Breast epithelium (tissue), 4 donors: ENCODE results near the gene RALY. TPM values are rescaled to one million over a fixed set of nuclear protein-coding genes. Genes with fewer than 3 reads are reported as not detected.

Source experiments
- DNase-seq, 2 donors: peaks; one replicate each; pipeline ENCODE4 v3.0.0-alpha.2; 2019; ENCODE audit warnings: low spot score in 2 of 2
- H3K27ac ChIP-seq, 2 donors: fragments of 200-600 bp; sonication (generic) in 1 of 2; one replicate each; pipeline ENCODE4 v1.5.1; 2016 to 2019; ENCODE audit warnings: mild to moderate bottlenecking in 1 of 2
- H3K27me3 ChIP-seq, 2 donors: fragments of 200-600 bp; sonication (generic) in 1 of 2; one replicate each; pipeline versions ENCODE4 v1.5.1 to v1.6.0; 2017 to 2019; ENCODE audit warnings: control low read depth in 1 of 2, mild to moderate bottlenecking in 1 of 2
- H3K36me3 ChIP-seq: fragments of 200-600 bp; one replicate; pipeline ENCODE4 v1.5.1; 2019
- H3K4me1 ChIP-seq, 2 donors: fragments of 200-600 bp; sonication (generic); one replicate each; pipeline ENCODE4 v1.5.1; 2016 to 2019; ENCODE audit warnings: control low read depth in 1 of 2
- H3K4me3 ChIP-seq, 3 donors: fragments of 200-600 bp; sonication (generic); 1 replicate in 2 of 3; 2 replicates in 1 of 3; pipeline ENCODE4 v1.5.1; 2016 to 2019; ENCODE audit warnings: mild to moderate bottlenecking in 3 of 3, moderate library complexity in 2 of 3
- H3K9me3 ChIP-seq, 2 donors: fragments of 200-600 bp; sonication (generic) in 1 of 2; one replicate each; pipeline ENCODE4 v1.5.1; 2016 to 2019; ENCODE audit warnings: control low read depth in 1 of 2
- CTCF ChIP-seq, 3 donors: fragments of 450-650 bp; IDR thresholded peaks; one replicate each; pipeline ENCODE4 v1.5.1; 2016 to 2017; ENCODE audit warnings: antibody characterized with exemption in 3 of 3, mild to moderate bottlenecking in 3 of 3, moderate library complexity in 3 of 3
- POLR2A ChIP-seq: fragments of 450-650 bp; IDR thresholded peaks from one replicate; pipeline ENCODE4 v1.6.1; 2016; ENCODE audit warnings: antibody characterized with exemption, mild to moderate bottlenecking, moderate library complexity
- POLR2AphosphoS5 ChIP-seq, 3 donors: sonication (generic); formaldehyde crosslinking; IDR thresholded peaks; one replicate each; pipeline ENCODE4 v1.6.1; 2017; ENCODE audit warnings: antibody characterized with exemption in 3 of 3
- intact Hi-C: fragments of 100-400 bp; cut with DNase I; formaldehyde crosslinking; loops from one replicate; pipeline ENCODE4 v1.15.1; 2023; ENCODE audit warnings: low total_unique reads
- total RNA-seq, 3 donors: library from RNA; depleted of rRNA; stranded (reverse); fragments of >200 nt; gene quantifications; one replicate each; pipeline ENCODE4 v1.1.0, GENCODE V29; 2016

RALY gene
- total RNA-seq, 3 donors from 2014 or later = 73.5 to 120 (median 96.4) TPM

DNA sequence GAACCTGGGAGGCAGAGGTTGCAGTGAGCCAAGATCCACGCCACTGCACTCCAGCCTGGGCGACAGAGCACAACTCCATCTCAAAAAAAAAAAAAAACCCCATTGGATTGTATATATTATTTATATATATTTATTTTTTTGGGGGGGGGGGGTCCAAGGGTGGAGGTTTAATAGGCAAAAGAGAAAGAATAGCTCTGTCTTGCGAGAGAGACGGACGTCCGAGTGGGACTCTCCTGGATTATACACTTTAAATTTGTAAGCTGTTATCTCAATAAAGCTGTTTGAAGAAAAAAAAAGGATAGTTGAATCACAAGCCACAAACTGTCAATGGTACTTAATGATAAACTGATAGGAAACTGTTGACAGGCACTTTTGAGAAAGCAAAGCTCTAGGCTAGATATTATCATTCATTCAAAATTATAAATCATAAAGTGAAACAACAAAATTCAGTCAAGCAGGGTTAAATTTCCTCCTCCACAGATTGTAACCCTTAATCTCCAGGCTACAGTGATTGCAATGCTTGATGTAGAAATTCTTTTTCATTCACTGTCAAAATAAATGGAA, 98.0 kb downstream of the RALY start:
- Histone ChIP-seq H3K4me1 (no peaks in the 10 kb centered on the region), H3K27ac (no peak overlapping the region), H3K27me3 (no peaks in the 10 kb centered on the region), H3K36me3 (peaks cover 18% of the 10 kb centered on the region), H3K4me3 (no peak overlapping the region), H3K9me3 (no peaks in the 10 kb centered on the region)
- DNase-seq = no peak
- TF ChIP-seq POLR2A = no peak
- TF ChIP-seq CTCF (IDR thresholded peaks at IDR 0.05) = no peak
- intact Hi-C loops = no loop called here

DNA sequence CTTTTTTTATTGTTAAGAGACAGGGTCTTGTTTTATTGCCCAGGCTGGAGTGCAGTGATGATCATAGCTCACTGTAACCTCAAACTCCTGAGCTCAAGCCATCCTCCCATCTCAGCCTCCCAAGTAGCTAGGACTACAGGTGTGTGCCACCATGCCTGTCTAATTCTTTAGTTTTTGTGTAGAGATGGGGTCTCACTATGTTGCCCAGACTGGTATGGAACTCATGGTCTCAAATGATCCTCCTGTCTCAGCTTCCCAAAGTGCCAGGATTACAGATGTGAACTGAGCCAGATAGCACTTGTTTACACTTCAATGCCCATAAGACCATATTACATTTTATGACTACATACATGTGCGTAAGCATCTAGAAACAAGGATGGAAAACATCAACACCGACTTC, 100.2 kb downstream of the RALY start:
- Histone ChIP-seq H3K27me3 (no peaks in the 10 kb centered on the region), H3K36me3 (peaks cover 18% of the 10 kb centered on the region), H3K4me3 (no peak overlapping the region), H3K27ac (no peak overlapping the region), H3K4me1 (no peaks in the 10 kb centered on the region), H3K9me3 (no peaks in the 10 kb centered on the region)
- no peak for DNase-seq
- no peak for TF ChIP-seq POLR2A
- no peak for TF ChIP-seq CTCF (IDR thresholded peaks at IDR 0.05)
- no peak for TF ChIP-seq POLR2AphosphoS5 (IDR thresholded peaks at IDR 0.05)
- intact Hi-C loops = no loop called here

GRCh38 chr20:34095825-34096224, 102.1 kb downstream of the RALY start:
- intact Hi-C loops = loop anchor here (5.0 kb wide), 1 partner anchor 631 kb away; no protein-coding TSS in a partner anchor
- DNase-seq = no peak
- no peaks in the 10 kb centered on the region for H3K27me3 ChIP-seq
- H3K27ac ChIP-seq = no peak overlapping the region
- H3K4me3 ChIP-seq = no peak overlapping the region
- no peaks in the 10 kb centered on the region for H3K4me1 ChIP-seq
- no peaks in the 10 kb centered on the region for H3K9me3 ChIP-seq
- TF ChIP-seq POLR2AphosphoS5 (IDR thresholded peaks at IDR 0.05) (no peak), POLR2A (no peak), CTCF (IDR thresholded peaks at IDR 0.05) (no peak)
- H3K36me3 ChIP-seq = peaks cover 18% of the 10 kb centered on the region

DNA sequence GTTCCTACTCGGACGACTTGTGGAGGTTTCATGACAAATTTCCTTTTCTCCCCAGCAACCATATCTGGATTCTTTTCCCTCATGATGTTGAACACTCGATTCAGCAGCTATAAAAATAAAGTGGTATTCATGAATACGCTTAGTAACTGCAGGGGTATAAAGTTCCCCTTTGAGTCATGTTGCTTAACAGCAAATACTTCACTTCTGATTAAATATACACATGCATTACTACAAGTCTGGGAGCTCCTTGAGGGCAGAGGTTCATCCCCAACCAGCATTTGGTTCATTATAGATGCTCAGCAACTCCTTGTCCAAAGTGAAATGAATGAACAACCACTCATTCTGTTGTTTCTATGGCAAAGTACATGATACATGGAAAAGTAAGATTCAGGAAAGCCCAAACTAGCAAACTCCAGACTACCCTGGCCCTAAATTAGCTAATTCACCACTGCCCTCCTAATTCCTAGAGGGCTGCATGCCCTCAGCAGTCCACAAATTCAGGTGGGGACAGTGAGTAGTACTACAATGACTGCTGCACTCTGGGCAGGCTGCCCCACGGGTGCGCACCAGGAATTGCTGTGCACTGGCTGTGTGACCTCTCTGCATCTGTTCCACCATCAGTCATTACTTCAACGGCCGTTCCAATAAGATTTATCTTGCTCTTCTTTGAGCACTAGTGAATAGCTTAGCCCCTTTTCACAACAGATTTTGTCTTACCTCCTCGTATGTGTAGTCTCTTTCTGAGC, 103.2 kb downstream of the RALY start:
- TF ChIP-seq POLR2A (no peak), POLR2AphosphoS5 (IDR thresholded peaks at IDR 0.05) (no peak), CTCF (IDR thresholded peaks at IDR 0.05) (no peak)
- H3K36me3 ChIP-seq = peaks cover 13% of the 10 kb centered on the region
- H3K4me1 ChIP-seq = no peaks in the 10 kb centered on the region
- no peaks in the 10 kb centered on the region for H3K9me3 ChIP-seq
- no peaks in the 10 kb centered on the region for H3K27me3 ChIP-seq
- no peak for DNase-seq
- H3K4me3 ChIP-seq = no peak overlapping the region
- H3K27ac ChIP-seq = no peak overlapping the region
- intact Hi-C loops = loop anchor here (5.0 kb wide), 1 partner anchor 630 kb away; no protein-coding TSS in a partner anchor

- Histone ChIP-seq H3K4me3 (no peak overlapping the region), H3K27me3 (no peaks in the 10 kb centered on the region), H3K36me3 (peaks cover 9% of the 10 kb centered on the region), H3K27ac (no peak overlapping the region), H3K4me1 (no peaks in the 10 kb centered on the region), H3K9me3 (no peaks in the 10 kb centered on the region)
- TF ChIP-seq POLR2A = no peak
- no peak for TF ChIP-seq POLR2AphosphoS5 (IDR thresholded peaks at IDR 0.05)
- no peak for TF ChIP-seq CTCF (IDR thresholded peaks at IDR 0.05)
- no peak for DNase-seq
- intact Hi-C loops = loop anchor here (5.0 kb wide), 1 partner anchor 629 kb away; no protein-coding TSS in a partner anchor
These were observed 104.9 kb downstream of the RALY start for GRCh38 chr20:34098570-34098969.
